Bronchial epithelial cell (primary cell): ENCODE data around the gene LRTM1. TPM values are rescaled to one million over a fixed set of nuclear protein-coding genes. Genes with fewer than 3 reads are reported as not detected.
A peak's percentile ranks its signal among the peaks of the same experiment; 100 is the strongest.

Source experiments
- DNase-seq: peaks from one replicate; pipeline ENCODE4 v3.0.0-alpha.2; 2010; ENCODE audit warnings: low read depth
- FAIRE-seq: peaks from 2 replicates; lab custom pipeline; 2011; peaks lifted over from hg19 to GRCh38; lab: Jason Lieb, UNC
- H3K27me3 ChIP-seq: 2 replicates; pipeline ENCODE4 v1.5.1; 2011; ENCODE audit warnings: low read length; ENCODE audit not compliant: control insufficient read depth, insufficient read depth
- H3K36me3 ChIP-seq: 2 replicates; pipeline ENCODE4 v1.5.1; 2011; ENCODE audit warnings: low read length; ENCODE audit not compliant: control insufficient read depth, insufficient read depth
- H3K4me3 ChIP-seq: 2 replicates; pipeline ENCODE4 v1.5.1; 2011; ENCODE audit warnings: mild to moderate bottlenecking, low read depth, low read length, control low read depth
- CTCF ChIP-seq: IDR thresholded peaks from 2 replicates; pipeline ENCODE4 v1.5.1; 2011; ENCODE audit warnings: mild to moderate bottlenecking, moderate library complexity, low read length, control low read depth, inconsistent platforms; ENCODE audit not compliant: insufficient read depth, severe bottlenecking
- total RNA-seq: library from RNA; depleted of rRNA; stranded (reverse); fragments of >200 nt; gene quantifications from 2 replicates; pipeline ENCODE4 v1.2.1, GENCODE V29; 2014

Gene LRTM1
- total RNA-seq, 1 donor from 2014 or later: not detected

GRCh38 chr3:54876694-54877093 lies 51.2 kb downstream of the LRTM1 start:
- TF ChIP-seq CTCF: no peak
- H3K27me3 ChIP-seq: no peaks in the 10 kb centered on the region
- no peak overlapping the region for H3K4me3 ChIP-seq
- FAIRE-seq: no peak
- no peaks in the 10 kb centered on the region for H3K36me3 ChIP-seq
- no peak for DNase-seq

- Histone ChIP-seq H3K36me3 (no peaks in the 10 kb centered on the region), H3K4me3 (no peak overlapping the region), H3K27me3 (no peaks in the 10 kb centered on the region)
- no peak for FAIRE-seq
- no peak for TF ChIP-seq CTCF
- DNase-seq: no peak
Observed at GRCh38 chr3:54875596-54876268, 52.1 kb downstream of the LRTM1 start.

- DNase-seq (no peak), FAIRE-seq (peak; percentile 60)
- H3K4me3 ChIP-seq: no peak overlapping the region
- H3K36me3 ChIP-seq: no peaks in the 10 kb centered on the region
- no peaks in the 10 kb centered on the region for H3K27me3 ChIP-seq
- no peak for TF ChIP-seq CTCF
Observed at GRCh38 chr3:54874816-54875556, 52.9 kb downstream of the LRTM1 start.

- Histone ChIP-seq H3K4me3 (no peak overlapping the region), H3K27me3 (no peaks in the 10 kb centered on the region), H3K36me3 (no peaks in the 10 kb centered on the region)
- FAIRE-seq (no peak), DNase-seq (peak; percentile 52)
- no peak for TF ChIP-seq CTCF
Observed at GRCh38 chr3:54873059-54874010, 54.5 kb downstream of the LRTM1 start.

GRCh38 chr3:54871867-54872266 lies 56.0 kb downstream of the LRTM1 start:
- no peaks in the 10 kb centered on the region for H3K36me3 ChIP-seq
- TF ChIP-seq CTCF: no peak
- H3K27me3 ChIP-seq: no peaks in the 10 kb centered on the region
- FAIRE-seq (no peak), DNase-seq (no peak)
- H3K4me3 ChIP-seq: no peak overlapping the region
